Rectal smooth muscle tissue (tissue), 1 donor: ENCODE data around the gene MPP2.
A peak's percentile ranks its signal among the peaks of the same experiment; 100 is the strongest.
"Not testable (repeated sequence)": the region's sequence is repeated elsewhere in the genome, so short reads cannot be mapped to it uniquely, and the experiment has no call there.

Experiments used
- H3K27ac ChIP-seq: one replicate; pipeline ENCODE4 v1.7.0; 2013; ENCODE audit warnings: low read depth, low read length, inconsistent platforms
- H3K27me3 ChIP-seq: one replicate; pipeline ENCODE4 v1.7.0; 2013; ENCODE audit warnings: low read length; ENCODE audit not compliant: control insufficient read depth, insufficient read depth
- H3K36me3 ChIP-seq: one replicate; pipeline ENCODE4 v1.7.0; 2013; ENCODE audit warnings: low read length; ENCODE audit not compliant: control insufficient read depth, insufficient read depth
- H3K4me1 ChIP-seq: one replicate; pipeline ENCODE4 v1.7.0; 2013; ENCODE audit warnings: low read length; ENCODE audit not compliant: control insufficient read depth, insufficient read depth
- H3K4me3 ChIP-seq: one replicate; pipeline ENCODE4 v1.7.0; 2013; ENCODE audit warnings: low read length
- H3K9ac ChIP-seq: one replicate; pipeline ENCODE4 v1.7.0; 2013; ENCODE audit warnings: low read length

MPP2 gene

GRCh38 chr17:43842975-43843325, 64.4 kb downstream of the MPP2 start:
- no peak overlapping the region for H3K9ac ChIP-seq

GRCh38 chr17:43842091-43842974, 65.0 kb downstream of the MPP2 start:
- H3K4me3 ChIP-seq, H3K36me3 ChIP-seq, H3K9ac ChIP-seq, H3K27me3 ChIP-seq, H3K27ac ChIP-seq, H3K4me1 ChIP-seq: not testable (repeated sequence)

More at GRCh38 chr17:43842975-43843325, 64.4 kb downstream of the MPP2 start:
- H3K36me3 ChIP-seq, result no peaks in the 10 kb centered on the region
- no peak overlapping the region for H3K27ac ChIP-seq
- no peak overlapping the region for H3K4me3 ChIP-seq
- no peaks in the 10 kb centered on the region for H3K4me1 ChIP-seq
- peaks cover 2% of the 10 kb centered on the region for H3K27me3 ChIP-seq

GRCh38 chr17:43841282-43841681, 66.1 kb downstream of the MPP2 start:
- H3K27me3 ChIP-seq, result no peaks in the 10 kb centered on the region
- H3K4me1 ChIP-seq, result no peaks in the 10 kb centered on the region
- no peak overlapping the region for H3K9ac ChIP-seq
- no peak overlapping the region for H3K4me3 ChIP-seq
- no peak overlapping the region for H3K27ac ChIP-seq
- H3K36me3 ChIP-seq, result no peaks in the 10 kb centered on the region

- Histone ChIP-seq H3K27me3 (no peaks in the 10 kb centered on the region), H3K9ac (no peak overlapping the region), H3K36me3 (no peaks in the 10 kb centered on the region), H3K4me3 (no peak overlapping the region), H3K27ac (no peak overlapping the region), H3K4me1 (no peaks in the 10 kb centered on the region)
Observed at GRCh38 chr17:43840814-43841213, 66.5 kb downstream of the MPP2 start.

- no peaks in the 10 kb centered on the region for H3K4me1 ChIP-seq
- H3K27me3 ChIP-seq, result no peaks in the 10 kb centered on the region
- H3K4me3 ChIP-seq, result no peak overlapping the region
- no peak overlapping the region for H3K27ac ChIP-seq
- H3K9ac ChIP-seq, result no peak overlapping the region
- no peaks in the 10 kb centered on the region for H3K36me3 ChIP-seq
Observed at GRCh38 chr17:43839670-43840108, 67.6 kb downstream of the MPP2 start.

- Histone ChIP-seq H3K36me3 (no peaks in the 10 kb centered on the region), H3K27me3 (no peaks in the 10 kb centered on the region), H3K4me1 (peaks cover 5% of the 10 kb centered on the region), H3K4me3 (peak overlapping the region; percentile 65), H3K27ac (no peak overlapping the region), H3K9ac (no peak overlapping the region)
Observed at GRCh38 chr17:43834106-43834505, 73.2 kb downstream of the MPP2 start.

GRCh38 chr17:43832976-43833829, 74.1 kb downstream of the MPP2 start, which contains the start of gene MPP3:
TSS of gene MPP3 (minus strand) at chr17:43833146. CDS start at chr17:43831906, 1,240 bp downstream.
- no peaks in the 10 kb centered on the region for H3K27me3 ChIP-seq
- H3K4me1 ChIP-seq, result peaks cover 5% of the 10 kb centered on the region
- peak within 1 kb of the TSS; percentile 24 for H3K9ac ChIP-seq
- H3K36me3 ChIP-seq, result no peaks in the 10 kb centered on the region
- H3K27ac ChIP-seq, result peak within 1 kb of the TSS; percentile 16
- H3K4me3 ChIP-seq, result peak within 1 kb of the TSS; percentile 65

GRCh38 chr17:43832168-43832975, 75.0 kb downstream of the MPP2 start:
- H3K27me3 ChIP-seq, result no peaks in the 10 kb centered on the region
- peak overlapping the region; percentile 16 for H3K27ac ChIP-seq
- peak overlapping the region; percentile 24 for H3K9ac ChIP-seq
- H3K4me3 ChIP-seq, result peak overlapping the region; percentile 53
- peaks cover 5% of the 10 kb centered on the region for H3K4me1 ChIP-seq
- no peaks in the 10 kb centered on the region for H3K36me3 ChIP-seq

GRCh38 chr17:43831633-43832032, 75.7 kb downstream of the MPP2 start:
- H3K9ac ChIP-seq, result no peak overlapping the region
- H3K36me3 ChIP-seq, result no peaks in the 10 kb centered on the region
- H3K27ac ChIP-seq, result no peak overlapping the region
- no peaks in the 10 kb centered on the region for H3K27me3 ChIP-seq
- H3K4me3 ChIP-seq, result no peak overlapping the region
- H3K4me1 ChIP-seq, result peaks cover 5% of the 10 kb centered on the region

- Histone ChIP-seq H3K27me3 (no peaks in the 10 kb centered on the region), H3K36me3 (no peaks in the 10 kb centered on the region), H3K4me3 (no peak overlapping the region), H3K9ac (no peak overlapping the region), H3K4me1 (peaks cover 5% of the 10 kb centered on the region), H3K27ac (no peak overlapping the region)
Observed at GRCh38 chr17:43830510-43831140, 76.7 kb downstream of the MPP2 start.

- H3K36me3 ChIP-seq, result no peaks in the 10 kb centered on the region
- no peak overlapping the region for H3K4me3 ChIP-seq
- H3K4me1 ChIP-seq, result peaks cover 5% of the 10 kb centered on the region
- H3K9ac ChIP-seq, result no peak overlapping the region
- no peak overlapping the region for H3K27ac ChIP-seq
- H3K27me3 ChIP-seq, result no peaks in the 10 kb centered on the region
Observed at GRCh38 chr17:43829738-43830137, 77.6 kb downstream of the MPP2 start.
